ENCODE data around the gene CHP1. TPM values are rescaled to one million over a fixed set of nuclear protein-coding genes. Genes with fewer than 3 reads are reported as not detected.
"Not testable (repeated sequence)": the region's sequence is repeated elsewhere in the genome, so short reads cannot be mapped to it uniquely, and the experiment has no call there.

Gene CHP1
- total RNA-seq, 1 experiment from 2014 or later: 107 TPM

- ATAC-seq; H3K27me3 ChIP-seq (ENCODE audit: low read length); H3K4me3 ChIP-seq (ENCODE audit: low read length); CTCF ChIA-PET; H3K9me2 ChIP-seq (replicated peaks; ENCODE audit: low read length); H4K20me1 ChIP-seq (ENCODE audit: low read length); DNase-seq; H3K9me3 ChIP-seq (ENCODE audit: low read length); H3F3A ChIP-seq (ENCODE audit: low read length, unreplicated experiment); intact Hi-C loops (cut with micrococcal nuclease): not testable (repeated sequence)
- Histone ChIP-seq H3K79me2 (ENCODE audit: low read length) (peaks cover 41% of the 10 kb centered on the region), H3K4me1 (ENCODE audit: insufficient read depth, low read length) (peaks cover 37% of the 10 kb centered on the region), H3K9ac (ENCODE audit: low read length) (peak overlapping the region; percentile 52), H2AFZ (ENCODE audit: low read length) (peak overlapping the region; percentile 80), H3K36me3 (ENCODE audit: low read depth, low read length) (peaks cover 42% of the 10 kb centered on the region), H3K4me2 (ENCODE audit: low read length) (peak overlapping the region; percentile 43), H3K27ac (ENCODE audit: low read length) (peak overlapping the region; percentile 38)
- POLR2A ChIA-PET (ENCODE audit: unreplicated experiment): interaction anchor here (0.6 kb wide), 2 partner anchors 12 to 62 kb away, joined by 3 to 4 read pairs; no protein-coding TSS in a partner anchor
- BruUV-seq (replicated peaks): TSS peak; percentile 84
These were observed 52.0 kb downstream of the CHP1 start for GRCh38 chr15:41282980-41283652.

DNA sequence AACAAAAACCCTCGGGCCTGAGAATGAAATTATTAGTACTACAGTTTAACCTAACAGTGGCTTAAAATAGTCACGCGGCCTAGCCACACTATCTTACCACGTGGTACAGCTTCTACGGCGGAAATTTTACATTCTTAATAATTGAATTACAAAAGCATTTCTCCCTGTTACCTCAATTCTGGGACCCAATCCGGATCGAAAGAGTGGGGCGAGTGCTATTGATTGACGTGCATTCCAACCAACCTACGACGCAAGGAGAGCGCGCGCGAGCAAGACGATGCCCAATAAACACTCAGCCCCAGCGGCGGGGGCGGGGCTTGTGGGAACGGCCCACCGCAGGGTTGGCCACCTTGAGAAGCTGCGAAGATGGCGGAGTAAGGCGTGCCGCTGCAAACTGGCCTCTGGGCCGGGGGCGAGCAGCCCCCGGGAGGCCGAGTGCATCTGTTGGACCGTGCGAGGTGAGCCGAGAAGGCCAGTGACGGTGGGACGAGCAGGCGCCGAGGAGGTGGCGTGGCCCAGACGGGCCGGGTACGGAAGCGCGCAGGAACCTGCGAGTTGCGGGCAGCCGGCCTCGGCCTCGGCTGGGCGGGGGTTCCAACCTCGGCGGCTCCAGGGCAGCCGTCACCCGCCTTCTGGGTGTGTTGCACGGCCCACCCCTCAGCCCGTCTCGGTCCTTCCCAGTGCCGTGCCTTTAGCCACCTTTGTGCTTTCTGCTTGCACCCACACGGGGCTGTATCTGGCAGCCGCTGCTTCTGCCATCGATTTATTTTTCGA lies 52.8 kb downstream of the CHP1 start:
- Histone ChIP-seq H4K20me1 (ENCODE audit: low read length) (peaks cover 12% of the 10 kb centered on the region), H3K4me3 (ENCODE audit: low read length) (peak overlapping the region; percentile 91), H3K9ac (ENCODE audit: low read length) (peak overlapping the region; percentile 92), H3K27me3 (ENCODE audit: low read length) (no peaks in the 10 kb centered on the region), H3K4me2 (ENCODE audit: low read length) (peak overlapping the region; percentile 83), H3K4me1 (ENCODE audit: insufficient read depth, low read length) (peaks cover 37% of the 10 kb centered on the region), H3F3A (ENCODE audit: low read length, unreplicated experiment) (no peaks in the 10 kb centered on the region), H3K36me3 (ENCODE audit: low read depth, low read length) (peaks cover 45% of the 10 kb centered on the region), H3K9me2 (replicated peaks; ENCODE audit: low read length) (no peaks in the 10 kb centered on the region), H3K27ac (ENCODE audit: low read length) (peak overlapping the region; percentile 47), H2AFZ (ENCODE audit: low read length) (peak overlapping the region; percentile 80), H3K9me3 (ENCODE audit: low read length) (no peaks in the 10 kb centered on the region), H3K79me2 (ENCODE audit: low read length) (peaks cover 48% of the 10 kb centered on the region)
- ChIA-PET POLR2A (ENCODE audit: unreplicated experiment) (interaction anchor here (0.6 kb wide), 2 partner anchors 11 to 63 kb away, joined by 3 to 4 read pairs; no protein-coding TSS in a partner anchor), CTCF (no interaction called here)
- peak; percentile 94 for ATAC-seq
- peak; percentile 99 for DNase-seq
- no peak for TF ChIP-seq EZH2phosphoT487 (IDR thresholded peaks at IDR 0.05; ENCODE audit: borderline replicate concordance, low read length)
- intact Hi-C loops (cut with micrococcal nuclease): loop anchor here (2.0 kb wide), 1 partner anchor 49 kb away; the partner anchor contains the start of genes NUSAP1 and OIP5
- no TSS peak for BruUV-seq (replicated peaks)

DNA sequence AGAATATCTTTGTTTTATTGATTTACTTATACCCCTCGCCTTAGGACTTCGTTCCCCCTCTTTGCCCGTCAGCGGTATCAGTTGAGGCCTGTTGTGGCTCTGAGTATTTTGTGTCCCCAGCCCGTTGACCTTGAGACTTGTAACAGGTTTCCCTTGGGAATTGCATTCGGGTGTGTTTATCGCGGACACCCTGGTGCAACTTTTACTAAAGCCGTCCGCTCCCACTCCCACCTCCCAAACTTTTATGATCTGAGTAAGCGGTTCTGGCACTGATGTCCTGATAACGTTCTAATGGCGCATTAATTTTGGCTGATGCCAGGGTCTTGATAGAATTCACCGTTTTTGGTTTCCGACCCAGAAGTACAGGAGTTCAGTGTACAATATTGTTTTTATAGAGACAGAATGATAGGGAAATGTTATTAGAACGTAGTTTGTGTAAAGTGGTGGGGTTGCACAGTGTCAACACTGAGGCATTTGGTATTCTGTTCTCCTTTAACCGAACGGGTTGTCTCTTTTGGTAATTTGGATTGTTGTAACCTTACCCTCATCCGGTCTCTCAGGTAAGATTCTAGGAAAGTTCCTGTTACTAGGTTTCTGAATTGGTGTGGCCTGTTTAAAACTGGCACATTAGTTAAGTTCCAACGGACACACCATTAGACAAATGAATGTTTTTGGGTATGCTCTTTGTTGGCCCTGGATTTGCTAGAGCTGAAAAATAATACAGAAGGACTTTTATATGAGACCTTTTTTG lies 53.5 kb downstream of the CHP1 start:
- H3K36me3 ChIP-seq (ENCODE audit: low read depth, low read length): peaks cover 43% of the 10 kb centered on the region
- DNase-seq: peak; percentile 36
- peak overlapping the region; percentile 91 for H3K4me3 ChIP-seq (ENCODE audit: low read length)
- intact Hi-C loops (cut with micrococcal nuclease): loop anchor here (2.0 kb wide), 1 partner anchor 48 kb away; the partner anchor contains the start of genes NUSAP1 and OIP5
- H3K9ac ChIP-seq (ENCODE audit: low read length): peak overlapping the region; percentile 92
- BruUV-seq (replicated peaks): TSS peak; percentile 42
- H2AFZ ChIP-seq (ENCODE audit: low read length): peak overlapping the region; percentile 67
- H3K27me3 ChIP-seq (ENCODE audit: low read length): no peaks in the 10 kb centered on the region
- ChIA-PET POLR2A (ENCODE audit: unreplicated experiment) (no interaction called here), CTCF (no interaction called here)
- no peaks in the 10 kb centered on the region for H3K9me2 ChIP-seq (replicated peaks; ENCODE audit: low read length)
- peak overlapping the region; percentile 47 for H3K27ac ChIP-seq (ENCODE audit: low read length)
- no peaks in the 10 kb centered on the region for H3F3A ChIP-seq (ENCODE audit: low read length, unreplicated experiment)
- H3K4me1 ChIP-seq (ENCODE audit: insufficient read depth, low read length): peaks cover 37% of the 10 kb centered on the region
- H4K20me1 ChIP-seq (ENCODE audit: low read length): peaks cover 12% of the 10 kb centered on the region
- TF ChIP-seq, protein P1, sequence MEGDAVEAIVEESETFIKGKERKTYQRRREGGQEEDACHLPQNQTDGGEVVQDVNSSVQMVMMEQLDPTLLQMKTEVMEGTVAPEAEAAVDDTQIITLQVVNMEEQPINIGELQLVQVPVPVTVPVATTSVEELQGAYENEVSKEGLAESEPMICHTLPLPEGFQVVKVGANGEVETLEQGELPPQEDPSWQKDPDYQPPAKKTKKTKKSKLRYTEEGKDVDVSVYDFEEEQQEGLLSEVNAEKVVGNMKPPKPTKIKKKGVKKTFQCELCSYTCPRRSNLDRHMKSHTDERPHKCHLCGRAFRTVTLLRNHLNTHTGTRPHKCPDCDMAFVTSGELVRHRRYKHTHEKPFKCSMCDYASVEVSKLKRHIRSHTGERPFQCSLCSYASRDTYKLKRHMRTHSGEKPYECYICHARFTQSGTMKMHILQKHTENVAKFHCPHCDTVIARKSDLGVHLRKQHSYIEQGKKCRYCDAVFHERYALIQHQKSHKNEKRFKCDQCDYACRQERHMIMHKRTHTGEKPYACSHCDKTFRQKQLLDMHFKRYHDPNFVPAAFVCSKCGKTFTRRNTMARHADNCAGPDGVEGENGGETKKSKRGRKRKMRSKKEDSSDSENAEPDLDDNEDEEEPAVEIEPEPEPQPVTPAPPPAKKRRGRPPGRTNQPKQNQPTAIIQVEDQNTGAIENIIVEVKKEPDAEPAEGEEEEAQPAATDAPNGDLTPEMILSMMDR (conservative IDR thresholded peaks at IDR 0.05; ENCODE audit: low read depth, low read length): no peak
- H3K79me2 ChIP-seq (ENCODE audit: low read length): peaks cover 49% of the 10 kb centered on the region
- peak; percentile 6; the same call in 1 of the 2 replicates for ATAC-seq
- H3K9me3 ChIP-seq (ENCODE audit: low read length): no peaks in the 10 kb centered on the region
- peak overlapping the region; percentile 83 for H3K4me2 ChIP-seq (ENCODE audit: low read length)
